ENCODE results near the gene FOSL2. TPM values are rescaled to one million over a fixed set of nuclear protein-coding genes. Genes with fewer than 3 reads are reported as not detected.

The FOSL2 gene
- total RNA-seq, 2 experiments from 2014 or later = 114 to 119 TPM

- H3K27me3 Mint-ChIP-seq = peaks cover 1% of the 10 kb centered on the region
- POLR2A ChIA-PET = interaction anchor here (0.8 to 2.9 kb wide), 11 partner anchors 9 to 60 kb away, joined by 3 to 19 read pairs (median 7); no protein-coding TSS in a partner anchor
- peaks cover 28% of the 10 kb centered on the region for H3K4me1 Mint-ChIP-seq (ENCODE audit: low read depth)
- ATAC-seq = no peak
- DNase-seq = no peak
- TF ChIP-seq CTCF (IDR thresholded peaks at IDR 0.05) = no peak
- H3K36me3 Mint-ChIP-seq (ENCODE audit: low read depth) = peaks cover 2% of the 10 kb centered on the region
- no peaks in the 10 kb centered on the region for H3K9me3 Mint-ChIP-seq
- H3K27ac Mint-ChIP-seq = peak overlapping the region; percentile 80
- peak overlapping the region; percentile 64 for H3K4me3 Mint-ChIP-seq
- CTCF ChIA-PET = interaction anchor here (1.2 to 1.5 kb wide), 2 partner anchors 17 to 30 kb away, joined by 4 to 5 read pairs; no protein-coding TSS in a partner anchor
- intact Hi-C loops (cut with micrococcal nuclease) = loop anchor here (5.0 to 10.0 kb wide), 2 partner anchors 58 to 675 kb away; no protein-coding TSS in a partner anchor
These were observed 3.0 kb upstream of the FOSL2 start for GRCh38 chr2:28389399-28390240.

GRCh38 chr2:28390241-28390745 lies 2.4 kb upstream of the FOSL2 start:
- CTCF ChIA-PET = interaction anchor here (1.2 to 1.7 kb wide), 5 partner anchors 16 to 667 kb away, joined by 3 to 5 read pairs (median 5); no protein-coding TSS in a partner anchor
- no peak for TF ChIP-seq CTCF (IDR thresholded peaks at IDR 0.05)

GRCh38 chr2:28390746-28391563 lies 1.7 kb upstream of the FOSL2 start:
- ATAC-seq (no peak), DNase-seq (no peak)
- Mint-ChIP-seq H3K4me3 (peak overlapping the region; percentile 89), H3K9me3 (no peaks in the 10 kb centered on the region), H3K27me3 (peaks cover under 1% of the 10 kb centered on the region), H3K27ac (peak overlapping the region; percentile 96), H3K4me1 (ENCODE audit: low read depth) (peaks cover 28% of the 10 kb centered on the region), H3K36me3 (ENCODE audit: low read depth) (peaks cover 2% of the 10 kb centered on the region)
- TF ChIP-seq CTCF (IDR thresholded peaks at IDR 0.05) = no peak
- ChIA-PET POLR2A (interaction anchor here (0.9 to 2.9 kb wide), 14 partner anchors 11 to 59 kb away, joined by 3 to 19 read pairs (median 4); no protein-coding TSS in a partner anchor), CTCF (interaction anchor here (1.0 to 1.7 kb wide), 6 partner anchors 19 to 708 kb away, joined by 3 to 5 read pairs (median 4); no protein-coding TSS in a partner anchor)
- intact Hi-C loops (cut with micrococcal nuclease) = loop anchor here (5.0 to 10.0 kb wide), 2 partner anchors 56 to 676 kb away; no protein-coding TSS in a partner anchor

More at GRCh38 chr2:28390241-28390745, 2.4 kb upstream of the FOSL2 start:
- H3K36me3 Mint-ChIP-seq (ENCODE audit: low read depth) = peaks cover 2% of the 10 kb centered on the region
- peaks cover 1% of the 10 kb centered on the region for H3K27me3 Mint-ChIP-seq
- DNase-seq (peak; percentile 98), ATAC-seq (peak; percentile 60)
- intact Hi-C loops (cut with micrococcal nuclease) = loop anchor here (5.0 to 10.0 kb wide), 2 partner anchors 57 to 675 kb away; no protein-coding TSS in a partner anchor
- H3K4me1 Mint-ChIP-seq (ENCODE audit: low read depth) = peaks cover 28% of the 10 kb centered on the region
- peak overlapping the region; percentile 96 for H3K27ac Mint-ChIP-seq
- H3K9me3 Mint-ChIP-seq = no peaks in the 10 kb centered on the region
- peak overlapping the region; percentile 89 for H3K4me3 Mint-ChIP-seq
- POLR2A ChIA-PET = interaction anchor here (0.9 to 2.9 kb wide), 11 partner anchors 10 to 59 kb away, joined by 3 to 19 read pairs (median 7); no protein-coding TSS in a partner anchor

GRCh38 chr2:28391564-28392296 lies 928 bp upstream of the FOSL2 start:
- no peak for TF ChIP-seq CTCF (IDR thresholded peaks at IDR 0.05)
- Mint-ChIP-seq H3K9me3 (no peaks in the 10 kb centered on the region), H3K36me3 (ENCODE audit: low read depth) (peaks cover 2% of the 10 kb centered on the region), H3K27me3 (no peaks in the 10 kb centered on the region), H3K4me1 (ENCODE audit: low read depth) (peaks cover 28% of the 10 kb centered on the region), H3K4me3 (peak overlapping the region; percentile 89), H3K27ac (peak overlapping the region; percentile 96)
- ATAC-seq (peak; percentile 26), DNase-seq (peak; percentile 84)
- ChIA-PET CTCF (interaction anchor here (1.0 to 1.7 kb wide), 5 partner anchors 18 to 709 kb away, joined by 3 to 5 read pairs (median 4); no protein-coding TSS in a partner anchor), POLR2A (interaction anchor here (0.9 to 2.9 kb wide), 11 partner anchors 10 to 58 kb away, joined by 3 to 19 read pairs (median 8); no protein-coding TSS in a partner anchor)
- intact Hi-C loops (cut with micrococcal nuclease) = loop anchor here (5.0 to 10.0 kb wide), 2 partner anchors 56 to 677 kb away; no protein-coding TSS in a partner anchor
